HEK293T (cell line): ENCODE data around the gene ZNF341.

Experiments used
- ARNT ChIP-seq: fragments of 450-650 bp; IDR thresholded peaks from 2 replicates; pipeline ENCODE4 v1.6.1; 2017; ENCODE audit warnings: mild to moderate bottlenecking
- BHLHE40 ChIP-seq: fragments of 450-650 bp; IDR thresholded peaks from 2 replicates; pipeline ENCODE4 v1.6.1; 2016; ENCODE audit warnings: mild to moderate bottlenecking, moderate library complexity, borderline replicate concordance
- ELF4 ChIP-seq: fragments of 450-650 bp; IDR thresholded peaks from 2 replicates; pipeline ENCODE4 v1.6.1; 2017; ENCODE audit warnings: antibody characterized with exemption
- FOXA1 ChIP-seq: fragments of 450-650 bp; IDR thresholded peaks from 2 replicates; pipeline ENCODE4 v1.6.1; 2016; ENCODE audit warnings: mild to moderate bottlenecking
- FOXK2 ChIP-seq: fragments of 450-650 bp; IDR thresholded peaks from 2 replicates; pipeline ENCODE4 v1.6.1; 2016; ENCODE audit warnings: mild to moderate bottlenecking
- HDGF ChIP-seq: fragments of 450-650 bp; IDR thresholded peaks from 2 replicates; pipeline ENCODE4 v1.6.1; 2017; ENCODE audit warnings: antibody characterized with exemption, borderline replicate concordance
- L3MBTL2 ChIP-seq: fragments of 450-650 bp; conservative IDR thresholded peaks from 2 replicates; pipeline ENCODE4 v1.6.1; 2016; ENCODE audit warnings: mild to moderate bottlenecking
- LEF1 ChIP-seq: fragments of 450-650 bp; IDR thresholded peaks from 2 replicates; pipeline ENCODE4 v1.6.1; 2017; ENCODE audit warnings: mild to moderate bottlenecking, borderline replicate concordance
- NFRKB ChIP-seq: fragments of 450-650 bp; IDR thresholded peaks from 2 replicates; pipeline ENCODE4 v1.6.1; 2016; ENCODE audit warnings: mild to moderate bottlenecking, moderate library complexity
- SP1 ChIP-seq: fragments of 450-650 bp; IDR thresholded peaks from 2 replicates; pipeline ENCODE4 v1.6.1; 2017
- SUZ12 ChIP-seq: fragments of 450-650 bp; IDR thresholded peaks from 2 replicates; pipeline ENCODE4 v1.6.1; 2016; ENCODE audit warnings: mild to moderate bottlenecking
- ZNF384 ChIP-seq: fragments of 450-650 bp; IDR thresholded peaks from 2 replicates; pipeline ENCODE4 v1.6.1; 2016
- TF ChIP-seq, protein P1 (sequence below): fragments of 450-650 bp; IDR thresholded peaks from 2 replicates; pipeline ENCODE4 v1.6.1; 2016

- TF ChIP-seq SP1 (no peak), NFRKB (no peak), BHLHE40 (no peak), LEF1 (no peak), SUZ12 (no peak), FOXK2 (no peak), HDGF (no peak), FOXA1 (no peak), ARNT (no peak), ELF4 (no peak), ZNF384 (no peak), L3MBTL2 (no peak)
- TF ChIP-seq, protein P1, sequence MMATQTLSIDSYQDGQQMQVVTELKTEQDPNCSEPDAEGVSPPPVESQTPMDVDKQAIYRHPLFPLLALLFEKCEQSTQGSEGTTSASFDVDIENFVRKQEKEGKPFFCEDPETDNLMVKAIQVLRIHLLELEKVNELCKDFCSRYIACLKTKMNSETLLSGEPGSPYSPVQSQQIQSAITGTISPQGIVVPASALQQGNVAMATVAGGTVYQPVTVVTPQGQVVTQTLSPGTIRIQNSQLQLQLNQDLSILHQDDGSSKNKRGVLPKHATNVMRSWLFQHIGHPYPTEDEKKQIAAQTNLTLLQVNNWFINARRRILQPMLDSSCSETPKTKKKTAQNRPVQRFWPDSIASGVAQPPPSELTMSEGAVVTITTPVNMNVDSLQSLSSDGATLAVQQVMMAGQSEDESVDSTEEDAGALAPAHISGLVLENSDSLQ, result no peak
These were observed 87.7 kb downstream of the ZNF341 start for GRCh38 chr20:33819456-33819855.
